Kidney (tissue), 14 donors: ENCODE measurements around the gene C16orf95. TPM values are rescaled to one million over a fixed set of nuclear protein-coding genes. Genes with fewer than 3 reads are reported as not detected.

ENCODE experiments used
- DNase-seq, 5 donors: peaks; one replicate each; pipeline ENCODE4 v3.0.0-alpha.2; 2013 to 2020
- FAIRE-seq: peaks from 2 replicates; lab custom pipeline; 2012; peaks lifted over from hg19 to GRCh38; lab: Jason Lieb, UNC
- H3K27ac ChIP-seq, 2 donors: one replicate each; pipeline ENCODE4 v1.7.0; 2013; ENCODE audit warnings: low read depth in 2 of 2, low read length in 2 of 2, inconsistent platforms in 1 of 2
- H3K27me3 ChIP-seq: one replicate; pipeline ENCODE4 v1.7.1; 2013; ENCODE audit warnings: low read length, inconsistent platforms; ENCODE audit not compliant: control insufficient read depth, insufficient read depth
- H3K36me3 ChIP-seq, 3 donors: one replicate each; pipeline versions ENCODE4 v1.7.0 to v1.7.1; 2013; ENCODE audit warnings: low read length in 3 of 3, control low read depth in 1 of 3, inconsistent platforms in 1 of 3; ENCODE audit not compliant: insufficient read depth in 3 of 3, control insufficient read depth in 2 of 3
- H3K4me1 ChIP-seq, 3 donors: one replicate each; pipeline versions ENCODE4 v1.7.0 to v1.7.1; 2013; ENCODE audit warnings: low read length in 3 of 3, inconsistent platforms in 1 of 3, low read depth in 1 of 3; ENCODE audit not compliant: control insufficient read depth in 2 of 3, insufficient read depth in 2 of 3
- H3K4me3 ChIP-seq, 3 donors: one replicate each; pipeline versions ENCODE4 v1.7.0 to v1.8.1; 2013; ENCODE audit warnings: low read length in 3 of 3, control low read depth in 1 of 3, inconsistent platforms in 1 of 3
- H3K9ac ChIP-seq, 3 donors: one replicate each; pipeline versions ENCODE4 v1.7.0 to v1.7.1; 2013; ENCODE audit warnings: low read length in 3 of 3, control low read depth in 1 of 3, inconsistent platforms in 1 of 3
- H3K9me3 ChIP-seq, 3 donors: one replicate each; pipeline versions ENCODE4 v1.7.0 to v1.7.1; 2013; ENCODE audit warnings: low read length in 3 of 3, control low read depth in 1 of 3, inconsistent platforms in 1 of 3; ENCODE audit not compliant: control insufficient read depth in 2 of 3, insufficient read depth in 1 of 3
- intact Hi-C: fragments of 100-400 bp; cut with DNase I; formaldehyde crosslinking; loops from one replicate; pipeline ENCODE4 v1.11.1; 2022
- polyA plus RNA-seq: library from polyadenylated mRNA; stranded (reverse); fragments of 350-450 nt; fragmentation: Illumina TruSeq; extraction: RNeasy Lipid Tissue Mini Kit (QIAGEN cat#74804); gene quantifications from one replicate; pipeline ENCODE4 v1.2.3, GENCODE V29; 2014; ENCODE audit warnings: low read depth, low replicate concordance; ENCODE audit not compliant: insufficient read depth
- total RNA-seq: library from RNA; stranded (reverse); fragmentation: NEBNext Ultra II Directional; extraction: Animal tissue kit (Norgen Biotek cat#: 25700); gene quantifications from one replicate; pipeline ENCODE4 v1.2.1, GENCODE V29; 2021
- TF ChIP-seq, protein P1 (sequence below): IDR thresholded peaks from 3 replicates; pipeline ENCODE4 v1.5.1; 2012; ENCODE audit warnings: mild to moderate bottlenecking, moderate library complexity, borderline replicate concordance; ENCODE audit not compliant: insufficient read depth; ENCODE audit errors: extremely low read depth
- donor health status: control.
- donor health status: control.
- donor health status: control.
- donor health status: control.
- donor health status: control.
- donor health status: DM: yes; HTN: yes; CAD: no.
- donor health status: Normal renal cell carcinoma (clear cell type).

Gene C16orf95
- total and polyA plus RNA-seq, 2 donors from 2014 or later = 2.5 to 11.5 TPM

- TF ChIP-seq, protein P1, sequence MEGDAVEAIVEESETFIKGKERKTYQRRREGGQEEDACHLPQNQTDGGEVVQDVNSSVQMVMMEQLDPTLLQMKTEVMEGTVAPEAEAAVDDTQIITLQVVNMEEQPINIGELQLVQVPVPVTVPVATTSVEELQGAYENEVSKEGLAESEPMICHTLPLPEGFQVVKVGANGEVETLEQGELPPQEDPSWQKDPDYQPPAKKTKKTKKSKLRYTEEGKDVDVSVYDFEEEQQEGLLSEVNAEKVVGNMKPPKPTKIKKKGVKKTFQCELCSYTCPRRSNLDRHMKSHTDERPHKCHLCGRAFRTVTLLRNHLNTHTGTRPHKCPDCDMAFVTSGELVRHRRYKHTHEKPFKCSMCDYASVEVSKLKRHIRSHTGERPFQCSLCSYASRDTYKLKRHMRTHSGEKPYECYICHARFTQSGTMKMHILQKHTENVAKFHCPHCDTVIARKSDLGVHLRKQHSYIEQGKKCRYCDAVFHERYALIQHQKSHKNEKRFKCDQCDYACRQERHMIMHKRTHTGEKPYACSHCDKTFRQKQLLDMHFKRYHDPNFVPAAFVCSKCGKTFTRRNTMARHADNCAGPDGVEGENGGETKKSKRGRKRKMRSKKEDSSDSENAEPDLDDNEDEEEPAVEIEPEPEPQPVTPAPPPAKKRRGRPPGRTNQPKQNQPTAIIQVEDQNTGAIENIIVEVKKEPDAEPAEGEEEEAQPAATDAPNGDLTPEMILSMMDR = no peak
- H3K9ac ChIP-seq = no peak overlapping the region
- H3K4me3 ChIP-seq = no peak overlapping the region
- no peak overlapping the region for H3K27ac ChIP-seq
- no peaks in the 10 kb centered on the region for H3K4me1 ChIP-seq
- H3K36me3 ChIP-seq = peaks cover 0 to 4% (median under 1%) of the 10 kb centered on the region in 3 donors
- no peaks in the 10 kb centered on the region for H3K9me3 ChIP-seq
- peak in 1 of 5 donors; percentile 63 for DNase-seq
- no peaks in the 10 kb centered on the region for H3K27me3 ChIP-seq
- FAIRE-seq = no peak
- intact Hi-C loops = loop anchor here (10.0 kb wide), 1 partner anchor 51 kb away; no protein-coding TSS in a partner anchor
Observed at GRCh38 chr16:87323727-87324410, 6.7 kb upstream of the C16orf95 start.

- Histone ChIP-seq H3K9ac (no peak overlapping the region), H3K36me3 (peaks cover 0 to 2% (median 0%) of the 10 kb centered on the region in 3 donors), H3K27ac (no peak overlapping the region), H3K9me3 (no peaks in the 10 kb centered on the region), H3K4me3 (no peak overlapping the region), H3K27me3 (no peaks in the 10 kb centered on the region), H3K4me1 (peaks cover 5% of the 10 kb centered on the region in 3 donors)
- TF ChIP-seq, protein P1 = no peak
- no peak for FAIRE-seq
- intact Hi-C loops = loop anchor here (10.0 kb wide), 1 partner anchor 52 kb away; no protein-coding TSS in a partner anchor
- peak in 1 of 5 donors; percentile 68 for DNase-seq
Observed at GRCh38 chr16:87322833-87323726, 5.9 kb upstream of the C16orf95 start.

- FAIRE-seq = no peak
- TF ChIP-seq, protein P1 = no peak
- intact Hi-C loops = loop anchor here (10.0 kb wide), 1 partner anchor 52 kb away; no protein-coding TSS in a partner anchor
Observed at GRCh38 chr16:87322360-87322759, 5.2 kb upstream of the C16orf95 start.

More at GRCh38 chr16:87322360-87322759, 5.2 kb upstream of the C16orf95 start:
- peak in 1 of 5 donors; percentile 60 for DNase-seq
- no peak overlapping the region for H3K27ac ChIP-seq
- H3K4me1 ChIP-seq = peaks cover 5 to 7% (median 6%) of the 10 kb centered on the region in 3 donors
- no peaks in the 10 kb centered on the region for H3K9me3 ChIP-seq
- H3K36me3 ChIP-seq = peaks cover 0 to 2% (median 0%) of the 10 kb centered on the region in 3 donors
- H3K4me3 ChIP-seq = no peak overlapping the region
- no peaks in the 10 kb centered on the region for H3K27me3 ChIP-seq
- H3K9ac ChIP-seq = no peak overlapping the region
